Stimulated activated CD8-positive, alpha-beta memory T cell treated with anti-CD3 and anti-CD28 coated beads, Interleukin-4, amount 100 ng/mL, for 4 hours (primary cell): ENCODE results near the gene KIAA0232.
"Not testable (repeated sequence)": the region's sequence is repeated elsewhere in the genome, so short reads cannot be mapped to it uniquely, and the experiment has no call there.

Source experiments
- DNase-seq, 2 donors: peaks; one replicate each; pipeline ENCODE4 v3.0.0-alpha.2; 2020; ENCODE audit warnings: low read depth in 2 of 2, low spot score in 1 of 2

KIAA0232 gene

DNA sequence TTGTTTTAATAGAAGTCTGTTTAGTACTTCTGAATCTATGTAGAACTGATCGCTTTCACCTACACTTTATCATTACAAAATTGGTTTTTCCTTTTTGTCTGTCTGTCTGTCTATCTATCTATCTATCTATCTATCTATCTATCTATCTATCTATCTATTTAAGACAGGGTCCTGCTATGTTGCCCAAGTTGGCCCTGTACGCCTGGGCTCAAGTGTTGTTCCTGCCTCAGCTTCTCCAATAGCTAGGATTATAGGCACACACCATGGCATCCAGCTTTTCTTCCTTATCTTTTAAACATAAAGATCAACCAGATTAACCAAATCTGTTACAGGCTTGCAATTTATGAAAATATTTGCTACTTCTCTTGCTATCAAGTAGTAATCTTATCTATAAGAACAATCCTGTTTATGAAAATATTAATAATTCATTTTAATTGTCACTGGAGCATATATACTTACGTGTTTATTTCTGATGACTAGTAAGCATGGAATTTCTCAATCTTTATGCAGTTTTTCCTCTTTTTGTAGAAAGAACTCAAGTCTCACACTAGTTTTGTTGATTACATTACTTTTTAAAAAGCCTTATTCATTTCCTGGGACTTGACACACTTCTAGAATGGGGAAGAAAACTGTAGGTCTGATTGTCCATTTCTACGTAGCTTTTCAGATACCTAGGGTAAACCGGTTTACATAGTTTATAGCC lies 24.5 kb downstream of the KIAA0232 start:
- DNase-seq = no peak

DNA sequence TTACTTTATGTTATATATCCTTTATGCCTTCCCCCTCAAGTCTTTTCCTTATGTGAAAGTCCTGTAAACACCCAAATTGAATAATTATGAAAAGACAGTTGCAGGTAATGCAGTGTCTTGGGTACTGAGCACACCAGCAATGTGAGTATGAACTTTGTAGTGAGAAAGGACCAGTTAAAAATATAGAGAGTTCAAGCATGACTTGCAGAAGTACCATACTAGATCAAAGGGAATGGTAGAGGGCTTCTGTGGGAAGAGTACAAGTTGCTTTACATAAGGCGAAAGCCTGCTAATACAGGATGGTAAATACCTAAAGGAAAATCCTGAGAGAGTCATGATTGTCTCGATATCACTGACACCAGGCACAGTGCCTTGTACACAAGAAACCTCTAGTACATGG lies 25.7 kb downstream of the KIAA0232 start:
- no peak for DNase-seq

DNA sequence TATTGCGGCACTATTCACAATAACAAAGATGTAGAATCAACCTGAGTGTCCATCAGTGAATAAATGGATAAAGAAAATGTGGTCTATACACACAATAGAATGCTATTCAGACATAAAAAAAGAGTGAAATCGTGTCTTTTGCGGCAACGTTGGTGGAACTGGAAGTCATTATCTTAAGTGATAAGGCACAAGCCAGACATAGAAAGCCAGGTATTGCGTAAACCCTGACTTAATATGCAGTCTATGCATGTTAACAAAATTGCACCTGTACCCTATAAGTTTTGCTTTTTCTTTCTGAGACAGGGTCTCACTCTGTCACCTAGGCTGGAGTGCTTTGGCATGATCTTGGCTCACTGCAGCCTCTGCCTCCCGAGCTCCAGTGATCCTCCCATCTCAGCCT lies 28.6 kb downstream of the KIAA0232 start:
- DNase-seq = no peak

DNA sequence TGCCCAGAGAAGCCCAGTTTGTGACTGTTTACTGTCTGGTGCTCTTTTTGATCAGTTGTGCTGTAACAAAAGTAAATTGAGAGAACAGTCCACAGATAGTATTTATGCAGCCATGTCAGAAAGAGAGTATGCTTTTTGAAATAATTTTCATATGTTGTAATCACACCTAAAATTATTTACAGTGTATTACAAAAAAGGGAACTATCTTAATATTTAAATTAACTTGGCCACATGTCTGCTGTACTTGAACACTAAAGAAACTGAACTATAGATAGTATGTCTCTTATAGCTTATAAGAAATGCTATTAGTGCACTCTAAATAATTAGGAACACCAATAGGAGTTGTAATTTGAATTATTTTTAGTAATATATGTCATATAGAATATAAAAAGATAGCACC lies 30.2 kb downstream of the KIAA0232 start:
- no peak for DNase-seq

DNA sequence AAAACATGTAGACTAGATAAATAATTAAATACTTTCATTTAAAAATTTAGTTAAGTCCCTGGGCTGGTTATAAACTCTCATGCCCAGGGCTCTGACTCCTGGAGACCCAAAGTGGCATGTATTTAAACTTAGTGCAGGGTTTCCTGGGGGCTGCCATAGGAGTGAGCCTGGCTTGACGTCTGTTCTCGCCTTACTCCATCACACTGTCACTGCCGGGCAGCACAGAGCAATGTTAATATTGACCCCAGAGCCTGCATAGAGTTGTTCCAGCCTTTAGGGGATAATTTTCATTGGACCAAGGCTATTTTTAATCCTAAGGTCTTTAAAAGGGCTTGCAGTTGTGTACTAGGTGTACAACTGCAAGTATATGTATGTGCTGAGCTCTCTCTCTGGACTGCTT lies 31.2 kb downstream of the KIAA0232 start:
- no peak for DNase-seq

DNA sequence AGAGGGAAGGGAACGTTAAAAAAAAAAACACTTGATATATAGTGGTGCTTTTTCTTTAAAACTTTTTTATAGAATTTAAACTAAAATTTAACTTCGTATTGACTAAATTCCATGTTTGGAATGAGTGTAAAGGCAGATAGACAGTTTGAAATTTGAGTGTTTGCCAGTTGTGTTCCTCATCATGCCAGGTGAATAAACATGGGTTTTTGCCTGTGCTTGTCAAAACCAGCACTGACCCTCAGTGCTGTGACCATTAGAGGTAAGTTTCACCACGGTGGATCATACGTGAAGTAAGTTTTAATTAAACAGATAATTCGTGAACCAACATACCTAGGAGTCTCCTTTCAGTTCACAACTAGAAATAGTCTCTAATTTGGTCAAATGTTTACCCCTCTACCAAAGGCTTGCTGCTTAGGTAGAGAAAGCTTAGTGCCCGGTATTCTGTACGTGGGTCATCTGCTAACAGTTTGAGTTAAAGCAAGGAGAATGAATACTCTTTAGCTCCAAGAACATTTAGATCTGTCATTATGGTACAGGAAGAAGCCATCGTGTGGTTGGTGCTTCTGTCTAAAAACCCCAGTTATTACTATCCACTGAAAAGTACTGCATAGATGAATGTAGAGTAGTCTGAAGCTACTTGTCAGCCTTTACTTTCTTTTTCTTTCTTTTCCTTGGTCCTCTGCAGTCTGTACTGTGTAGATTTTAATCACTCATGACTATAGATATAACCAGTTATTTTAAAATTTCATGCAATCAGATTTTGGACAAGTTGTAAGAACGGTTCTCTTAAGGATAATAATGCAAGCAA lies 32.7 kb downstream of the KIAA0232 start:
- no peak for DNase-seq

DNA sequence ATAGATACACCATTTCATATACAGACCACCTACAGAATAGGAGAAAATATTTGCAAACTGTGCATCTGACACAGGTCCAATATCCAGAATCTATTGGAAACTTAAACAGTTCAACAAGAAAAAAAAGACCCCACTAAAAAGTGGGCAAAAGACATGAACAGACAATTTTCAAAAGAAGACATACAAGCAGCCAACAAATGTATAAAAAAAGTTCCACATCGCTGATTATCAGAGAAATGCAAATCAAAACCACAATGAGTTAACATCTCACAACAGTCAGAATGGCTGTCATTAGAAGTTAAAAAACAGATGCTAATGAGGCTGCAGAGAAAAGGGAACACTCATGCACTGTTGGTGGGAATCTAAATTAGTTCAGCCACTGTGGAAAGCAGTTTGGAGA lies 36.8 kb downstream of the KIAA0232 start:
- DNase-seq = no peak

DNA sequence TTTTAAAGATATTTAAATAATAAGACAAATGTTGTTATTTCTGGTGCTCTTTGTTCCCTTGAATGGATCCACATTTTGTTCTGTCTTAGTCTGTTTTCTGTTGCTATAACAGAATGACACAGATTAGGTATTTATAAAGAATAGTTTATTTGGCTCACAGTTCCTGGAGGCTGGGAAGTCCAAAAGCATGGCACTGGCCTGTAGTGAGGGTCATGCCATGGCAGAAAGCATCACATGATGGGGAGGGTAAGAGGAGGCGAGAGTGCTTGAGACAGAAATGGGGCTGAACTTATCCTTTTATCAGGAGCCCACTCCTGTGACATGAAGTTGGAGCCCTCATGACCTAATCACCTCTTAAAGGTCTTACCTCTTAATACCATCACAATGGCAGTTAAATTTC lies 38.2 kb downstream of the KIAA0232 start:
- DNase-seq = no peak

DNA sequence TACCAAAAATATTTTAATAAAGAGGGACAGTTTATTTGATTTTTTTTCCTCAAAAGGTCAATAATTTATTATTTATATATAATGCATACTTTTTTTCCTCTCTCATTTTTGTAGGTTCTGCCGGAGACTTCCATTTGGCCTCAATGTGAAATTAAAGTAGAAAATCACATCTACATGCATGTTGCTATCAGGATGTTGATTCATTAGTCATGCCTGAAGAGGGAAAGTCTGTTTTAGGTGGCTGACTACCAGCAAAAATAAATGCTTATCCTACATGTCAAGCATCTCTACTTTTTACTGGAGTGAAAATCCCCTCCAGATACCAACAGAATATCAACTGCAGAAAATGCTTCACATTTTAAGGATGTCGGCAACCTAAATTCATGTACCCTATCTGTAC lies 41.5 kb downstream of the KIAA0232 start:
- no peak for DNase-seq

DNA sequence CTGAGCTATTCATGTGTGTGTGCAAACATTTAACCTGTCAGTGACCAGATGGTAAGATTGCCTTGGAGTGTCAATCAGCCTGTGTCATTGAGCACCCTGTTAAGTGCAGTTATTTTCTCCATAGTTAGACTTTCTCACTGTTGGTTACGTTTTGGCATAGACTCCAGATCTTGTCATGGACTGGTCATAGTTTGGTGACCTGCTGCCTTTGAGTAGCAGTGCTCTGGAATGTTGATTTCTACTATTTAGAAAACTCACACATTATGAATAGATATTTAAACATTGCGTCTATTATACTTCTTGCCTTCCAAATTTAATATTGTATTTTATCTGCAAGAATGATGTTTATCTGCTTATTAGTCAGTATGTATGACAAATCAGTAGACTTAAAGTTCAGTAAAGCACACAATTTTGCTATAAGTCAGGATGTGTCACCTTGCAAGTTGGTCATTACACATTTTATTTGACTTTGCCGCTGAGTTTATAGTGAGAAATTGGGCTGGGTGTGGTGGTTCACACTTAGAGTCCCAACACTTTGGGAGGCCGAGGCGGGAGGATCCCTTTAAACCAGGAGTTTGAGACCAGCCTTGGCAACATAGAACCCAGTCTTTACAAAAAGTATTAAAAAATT lies 42.4 kb downstream of the KIAA0232 start:
- no peak for DNase-seq

DNA sequence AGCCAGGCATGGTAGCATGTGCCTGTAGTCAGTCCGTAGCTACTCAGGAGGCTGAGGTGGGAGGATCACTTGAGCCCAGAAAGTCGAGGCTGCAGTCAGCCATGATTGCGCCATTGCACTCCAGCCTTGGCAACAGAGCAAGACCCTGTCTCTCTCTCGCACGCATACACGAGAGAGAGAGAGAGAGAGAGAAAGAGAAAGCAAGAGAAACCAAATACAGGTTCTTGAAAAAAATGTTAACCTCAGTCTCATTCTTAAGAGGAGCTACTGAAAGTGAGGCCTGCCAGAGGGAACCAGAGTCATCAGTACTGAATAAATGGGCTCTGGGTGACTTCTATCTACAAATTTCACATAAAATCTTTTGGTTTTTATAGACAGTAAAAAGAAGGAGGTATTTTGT lies 42.9 kb downstream of the KIAA0232 start:
- no peak for DNase-seq

DNA sequence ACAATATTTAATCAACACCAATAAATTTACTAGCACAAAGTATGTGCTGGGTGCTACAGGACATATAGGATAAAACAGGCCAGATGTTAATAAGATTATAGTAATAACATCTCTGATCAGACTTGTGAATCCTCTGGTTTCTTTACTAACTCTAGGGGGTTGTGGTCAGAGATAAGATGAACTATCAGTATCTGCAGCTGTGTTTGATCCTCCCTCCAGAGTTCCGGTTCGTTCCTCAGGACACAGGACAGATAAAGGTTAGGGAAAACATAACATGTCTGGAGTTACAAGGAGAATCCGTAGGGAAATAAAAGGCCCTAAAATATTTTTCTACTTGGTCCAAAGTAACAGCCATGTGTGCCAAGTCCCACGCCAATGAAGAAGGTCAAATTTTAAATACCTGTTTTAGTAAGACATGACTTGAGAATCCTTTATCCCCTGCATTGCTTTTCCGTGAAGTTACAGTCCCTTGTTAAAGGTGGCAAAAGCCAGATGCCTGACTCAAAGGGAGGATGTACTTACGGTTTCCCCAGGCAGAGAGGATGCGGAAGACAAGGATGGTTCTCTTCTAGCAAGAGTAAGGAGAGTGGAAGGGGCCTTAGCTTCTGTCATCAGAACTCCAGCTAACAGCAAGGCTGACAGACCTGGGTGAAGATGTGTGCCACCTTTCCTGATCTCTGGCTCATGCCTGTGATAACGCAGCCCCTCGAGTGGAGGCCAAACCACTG lies 44.4 kb downstream of the KIAA0232 start:
- no peak for DNase-seq

DNA sequence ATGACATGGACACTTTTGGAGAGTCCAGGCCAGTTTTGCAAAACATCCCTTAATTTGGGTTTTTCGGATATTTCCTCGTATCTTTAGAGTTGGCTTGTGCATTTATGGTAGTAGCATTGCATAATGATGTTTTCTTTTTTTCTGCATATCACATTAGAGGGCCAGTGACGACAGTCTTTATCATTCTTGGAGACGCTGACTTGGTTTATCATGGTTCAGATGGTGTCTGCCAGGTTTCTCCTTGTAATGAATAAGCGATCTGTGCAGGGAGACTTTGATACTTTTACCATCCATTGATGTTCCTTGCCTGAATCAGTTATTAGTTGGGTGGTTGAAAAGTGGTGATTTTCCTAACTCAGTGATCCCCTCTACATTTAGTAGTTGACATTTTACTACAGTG lies 46.6 kb downstream of the KIAA0232 start:
- no peak for DNase-seq

DNA sequence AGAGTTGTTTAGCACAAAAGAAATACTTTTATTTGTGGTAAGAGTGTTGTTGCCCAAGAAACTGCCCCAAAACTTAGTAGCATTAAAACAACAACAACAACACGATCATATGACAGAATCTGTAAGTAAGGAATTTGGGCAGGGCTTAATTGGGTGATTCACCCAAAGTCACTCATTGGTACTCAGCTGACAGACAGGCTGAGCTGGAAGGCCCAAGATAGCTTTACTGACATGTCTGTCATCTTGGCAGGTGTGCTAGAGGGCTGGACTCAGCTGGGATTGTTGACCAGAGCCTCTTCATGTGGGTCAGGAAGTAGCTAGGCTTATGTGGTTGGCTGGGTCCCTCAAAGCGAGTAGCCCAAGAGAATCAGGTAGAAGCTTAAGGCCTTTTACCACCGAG lies 52.3 kb downstream of the KIAA0232 start:
- DNase-seq = no peak

DNA sequence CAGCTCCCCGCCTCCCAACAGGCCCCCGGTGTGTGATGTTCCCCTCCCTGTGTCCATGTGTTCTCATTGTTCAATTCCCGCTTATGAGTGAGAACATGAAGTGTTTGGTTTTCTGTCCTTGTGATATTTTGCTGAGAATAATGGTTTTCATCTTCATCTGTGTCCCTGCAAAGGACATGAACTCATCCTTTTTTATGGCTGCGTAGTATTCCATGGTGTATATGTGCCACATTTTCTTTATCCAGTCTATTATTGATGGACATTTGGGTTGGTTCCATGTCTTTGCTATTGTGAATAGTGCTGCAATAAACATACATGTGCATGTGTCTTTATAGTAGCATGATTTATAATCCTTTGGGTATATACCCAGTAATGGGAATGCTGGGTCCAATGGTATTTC lies 53.1 kb downstream of the KIAA0232 start:
- not testable (repeated sequence) for DNase-seq

DNA sequence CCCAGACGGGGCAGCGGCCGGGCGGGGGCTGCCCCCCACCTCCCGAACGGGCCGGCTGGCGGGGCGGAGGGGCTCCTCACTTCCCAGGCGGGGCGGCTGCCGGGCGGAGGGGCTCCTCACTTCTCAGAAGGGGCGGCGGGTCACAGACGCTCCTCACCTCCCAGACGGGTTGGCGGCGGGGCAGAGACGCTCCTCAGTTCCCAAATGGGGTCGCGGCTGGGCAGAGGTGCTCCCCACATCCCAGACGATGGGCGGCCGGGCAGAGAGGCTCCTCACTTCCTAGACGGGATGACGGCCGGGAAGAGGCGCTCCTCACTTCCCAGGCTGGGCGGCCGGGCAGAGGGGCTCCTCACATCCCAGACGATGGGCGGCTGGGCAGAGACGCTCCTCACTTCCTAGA lies 54.6 kb downstream of the KIAA0232 start:
- not testable (repeated sequence) for DNase-seq

DNA sequence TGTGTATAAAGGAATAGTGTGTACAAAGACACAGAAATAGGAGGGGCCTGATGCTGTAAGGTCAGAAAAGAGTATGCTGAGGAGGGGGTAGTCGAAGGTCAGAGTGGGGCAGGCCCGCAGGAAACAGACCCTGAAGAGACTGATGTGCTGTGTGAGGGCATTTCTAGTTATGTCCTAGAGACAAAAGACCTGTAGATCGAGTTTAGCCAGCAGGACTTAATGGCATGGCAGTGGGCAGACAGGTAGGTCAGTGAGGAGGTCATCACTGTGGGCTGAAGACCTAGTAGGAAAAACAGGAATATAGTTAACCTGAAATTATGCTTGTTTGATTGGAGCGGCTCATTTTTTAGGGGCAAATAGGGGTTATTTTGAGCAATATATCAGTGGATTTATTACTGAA lies 57.1 kb downstream of the KIAA0232 start:
- no peak for DNase-seq

DNA sequence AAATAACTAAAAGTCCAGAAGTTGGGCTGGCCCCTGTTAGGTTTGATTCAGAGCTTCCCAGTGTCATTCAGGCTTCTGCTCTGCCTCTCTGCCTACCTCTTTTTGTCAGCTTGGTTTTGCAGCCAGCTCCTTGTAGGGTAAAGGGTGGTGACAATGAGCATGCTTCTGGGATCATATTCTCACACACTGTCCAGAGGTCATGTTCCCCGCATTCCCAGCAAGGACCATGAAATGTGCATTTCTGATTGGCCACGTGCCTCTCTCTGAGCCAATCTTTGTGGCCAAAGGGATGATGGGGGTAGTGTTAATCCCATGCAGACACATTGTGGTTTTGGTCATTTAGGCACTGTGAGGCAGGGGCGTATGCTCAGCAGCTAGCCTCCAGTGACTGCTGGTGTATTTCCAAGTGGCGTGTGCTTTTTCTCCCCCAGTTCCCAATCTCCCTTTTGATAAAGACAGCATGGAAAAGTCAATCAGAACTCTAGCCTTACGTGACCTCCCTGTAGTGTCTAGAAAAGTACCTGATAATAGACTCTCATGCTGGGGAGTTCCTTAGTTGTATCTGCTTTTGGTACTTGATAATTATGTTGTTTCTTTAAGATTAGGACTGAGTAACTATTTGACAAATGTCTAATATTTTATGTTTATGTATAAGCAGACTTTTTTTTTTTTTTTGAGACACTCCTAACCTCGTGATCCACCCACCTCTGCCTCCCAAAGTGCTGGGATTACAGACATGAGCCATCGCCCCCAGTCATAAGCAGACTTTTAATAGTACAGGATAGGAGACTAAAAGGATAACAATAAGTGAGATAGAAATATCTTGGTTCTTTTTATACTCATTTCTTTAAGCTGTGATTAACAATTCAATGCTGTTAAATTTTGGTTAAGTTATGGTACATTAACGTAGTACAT lies 57.8 kb downstream of the KIAA0232 start:
- DNase-seq = no peak

DNA sequence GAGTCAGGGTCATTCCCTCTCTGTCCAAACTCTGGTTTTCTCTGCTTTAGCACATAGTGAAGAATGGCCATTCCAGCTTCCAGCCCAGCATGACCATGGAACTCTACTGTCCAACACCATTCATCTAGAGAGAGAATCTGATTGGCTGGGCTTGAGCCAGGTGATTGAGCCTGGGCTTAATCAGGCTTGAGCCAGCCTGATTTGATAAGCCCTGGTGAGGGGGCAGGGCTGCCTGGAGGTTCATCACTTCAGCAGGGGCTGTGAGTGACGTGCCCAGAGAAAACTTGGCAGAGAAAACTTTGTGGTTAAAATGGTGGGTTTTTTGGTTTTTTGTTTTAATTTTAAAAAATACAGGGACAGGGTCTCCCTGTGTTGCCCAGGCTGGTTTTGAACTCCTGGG lies 62.5 kb downstream of the KIAA0232 start:
- no peak for DNase-seq

DNA sequence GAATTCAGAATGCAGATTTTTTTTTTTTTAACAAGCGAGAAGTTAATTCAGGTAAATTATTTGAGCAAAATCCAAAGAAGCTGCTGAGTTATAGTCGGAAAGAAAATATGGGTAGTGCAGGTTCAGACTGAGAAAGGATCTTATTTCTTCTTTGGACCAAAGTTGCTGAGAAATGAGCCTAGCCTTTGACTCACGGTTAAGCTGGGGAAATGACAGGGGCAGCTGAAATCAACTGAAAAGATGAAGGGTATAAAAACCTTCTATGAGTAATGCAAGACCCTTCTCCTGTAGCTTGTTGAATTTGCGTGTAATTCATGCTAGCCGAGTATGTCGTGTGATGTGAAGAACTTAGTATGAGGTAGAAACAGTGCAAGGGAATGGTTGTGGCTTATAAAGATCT lies 63.0 kb downstream of the KIAA0232 start:
- DNase-seq = no peak

DNA sequence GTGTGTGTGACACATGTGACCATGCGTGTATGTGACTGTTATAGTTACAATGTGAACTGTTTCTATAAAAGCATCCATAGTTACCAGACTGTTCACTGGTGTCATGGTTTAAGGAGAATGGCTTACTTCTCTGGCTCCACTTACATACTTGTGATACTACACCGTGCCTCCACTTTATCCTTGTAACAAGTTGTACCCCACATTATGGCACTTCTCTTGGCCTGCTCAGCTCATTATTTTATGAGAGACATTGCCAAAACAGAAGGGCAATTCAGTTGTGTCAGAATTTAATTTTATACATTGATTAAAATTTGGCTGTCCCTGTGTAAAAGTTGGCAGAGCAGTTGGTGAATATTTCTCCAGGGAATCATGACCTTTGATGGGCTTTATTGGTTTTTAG lies 64.7 kb downstream of the KIAA0232 start:
- no peak for DNase-seq
